ENCODE measurements around the gene SIRT7.
"Not testable (repeated sequence)": the region's sequence is repeated elsewhere in the genome, so short reads cannot be mapped to it uniquely, and the experiment has no call there.

DNA sequence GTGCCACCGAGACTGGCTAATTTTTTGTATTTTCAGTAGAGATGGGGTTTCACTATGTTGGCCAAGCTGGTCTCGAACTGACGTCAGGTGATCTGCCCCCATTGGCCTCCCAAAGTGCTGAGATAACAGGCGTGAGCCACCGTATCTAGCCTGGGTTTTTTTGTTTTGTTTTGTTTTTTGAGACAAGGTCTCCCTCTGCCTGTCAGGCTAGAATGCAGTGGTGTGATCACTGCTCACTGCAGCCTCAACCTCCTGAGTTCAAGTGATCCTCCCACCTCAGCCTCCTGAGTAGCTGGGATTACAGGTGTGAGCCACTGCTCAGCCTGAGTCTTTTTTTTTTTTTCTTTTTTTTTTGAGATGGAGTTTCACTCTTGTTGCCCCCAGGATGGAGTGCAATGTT, 35.5 kb upstream of the SIRT7 start:
- TF ChIP-seq JUN (CRISPR knock-in tag; IDR thresholded peaks at IDR 0.05); SP1 (CRISPR knock-in tag; conservative IDR thresholded peaks at IDR 0.05); TCF7 (CRISPR knock-in tag; IDR thresholded peaks at IDR 0.05; ENCODE audit: low read depth); ESRRA (CRISPR knock-in tag; IDR thresholded peaks at IDR 0.05; ENCODE audit: borderline replicate concordance); NR2C2 (CRISPR knock-in tag; IDR thresholded peaks at IDR 0.05); GABPB1 (CRISPR knock-in tag; IDR thresholded peaks at IDR 0.05): not testable (repeated sequence)
- TF ChIP-seq, protein P1, sequence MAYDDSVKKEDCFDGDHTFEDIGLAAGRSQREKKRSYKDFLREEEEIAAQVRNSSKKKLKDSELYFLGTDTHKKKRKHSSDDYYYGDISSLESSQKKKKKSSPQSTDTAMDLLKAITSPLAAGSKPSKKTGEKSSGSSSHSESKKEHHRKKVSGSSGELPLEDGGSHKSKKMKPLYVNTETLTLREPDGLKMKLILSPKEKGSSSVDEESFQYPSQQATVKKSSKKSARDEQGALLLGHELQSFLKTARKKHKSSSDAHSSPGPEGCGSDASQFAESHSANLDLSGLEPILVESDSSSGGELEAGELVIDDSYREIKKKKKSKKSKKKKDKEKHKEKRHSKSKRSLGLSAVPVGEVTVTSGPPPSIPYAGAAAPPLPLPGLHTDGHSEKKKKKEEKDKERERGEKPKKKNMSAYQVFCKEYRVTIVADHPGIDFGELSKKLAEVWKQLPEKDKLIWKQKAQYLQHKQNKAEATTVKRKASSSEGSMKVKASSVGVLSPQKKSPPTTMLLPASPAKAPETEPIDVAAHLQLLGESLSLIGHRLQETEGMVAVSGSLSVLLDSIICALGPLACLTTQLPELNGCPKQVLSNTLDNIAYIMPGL (CRISPR knock-in tag; IDR thresholded peaks at IDR 0.05): not testable (repeated sequence)
- TF ChIP-seq, protein P2, sequence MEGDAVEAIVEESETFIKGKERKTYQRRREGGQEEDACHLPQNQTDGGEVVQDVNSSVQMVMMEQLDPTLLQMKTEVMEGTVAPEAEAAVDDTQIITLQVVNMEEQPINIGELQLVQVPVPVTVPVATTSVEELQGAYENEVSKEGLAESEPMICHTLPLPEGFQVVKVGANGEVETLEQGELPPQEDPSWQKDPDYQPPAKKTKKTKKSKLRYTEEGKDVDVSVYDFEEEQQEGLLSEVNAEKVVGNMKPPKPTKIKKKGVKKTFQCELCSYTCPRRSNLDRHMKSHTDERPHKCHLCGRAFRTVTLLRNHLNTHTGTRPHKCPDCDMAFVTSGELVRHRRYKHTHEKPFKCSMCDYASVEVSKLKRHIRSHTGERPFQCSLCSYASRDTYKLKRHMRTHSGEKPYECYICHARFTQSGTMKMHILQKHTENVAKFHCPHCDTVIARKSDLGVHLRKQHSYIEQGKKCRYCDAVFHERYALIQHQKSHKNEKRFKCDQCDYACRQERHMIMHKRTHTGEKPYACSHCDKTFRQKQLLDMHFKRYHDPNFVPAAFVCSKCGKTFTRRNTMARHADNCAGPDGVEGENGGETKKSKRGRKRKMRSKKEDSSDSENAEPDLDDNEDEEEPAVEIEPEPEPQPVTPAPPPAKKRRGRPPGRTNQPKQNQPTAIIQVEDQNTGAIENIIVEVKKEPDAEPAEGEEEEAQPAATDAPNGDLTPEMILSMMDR (IDR thresholded peaks at IDR 0.05): not testable (repeated sequence)
- TF ChIP-seq, protein P3, sequence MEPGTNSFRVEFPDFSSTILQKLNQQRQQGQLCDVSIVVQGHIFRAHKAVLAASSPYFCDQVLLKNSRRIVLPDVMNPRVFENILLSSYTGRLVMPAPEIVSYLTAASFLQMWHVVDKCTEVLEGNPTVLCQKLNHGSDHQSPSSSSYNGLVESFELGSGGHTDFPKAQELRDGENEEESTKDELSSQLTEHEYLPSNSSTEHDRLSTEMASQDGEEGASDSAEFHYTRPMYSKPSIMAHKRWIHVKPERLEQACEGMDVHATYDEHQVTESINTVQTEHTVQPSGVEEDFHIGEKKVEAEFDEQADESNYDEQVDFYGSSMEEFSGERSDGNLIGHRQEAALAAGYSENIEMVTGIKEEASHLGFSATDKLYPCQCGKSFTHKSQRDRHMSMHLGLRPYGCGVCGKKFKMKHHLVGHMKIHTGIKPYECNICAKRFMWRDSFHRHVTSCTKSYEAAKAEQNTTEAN (CRISPR knock-in tag; IDR thresholded peaks at IDR 0.05): not testable (repeated sequence)
- TF ChIP-seq, protein P4, sequence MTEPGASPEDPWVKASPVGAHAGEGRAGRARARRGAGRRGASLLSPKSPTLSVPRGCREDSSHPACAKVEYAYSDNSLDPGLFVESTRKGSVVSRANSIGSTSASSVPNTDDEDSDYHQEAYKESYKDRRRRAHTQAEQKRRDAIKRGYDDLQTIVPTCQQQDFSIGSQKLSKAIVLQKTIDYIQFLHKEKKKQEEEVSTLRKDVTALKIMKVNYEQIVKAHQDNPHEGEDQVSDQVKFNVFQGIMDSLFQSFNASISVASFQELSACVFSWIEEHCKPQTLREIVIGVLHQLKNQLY (CRISPR knock-in tag; IDR thresholded peaks at IDR 0.05): not testable (repeated sequence)
- TF ChIP-seq, protein P5, sequence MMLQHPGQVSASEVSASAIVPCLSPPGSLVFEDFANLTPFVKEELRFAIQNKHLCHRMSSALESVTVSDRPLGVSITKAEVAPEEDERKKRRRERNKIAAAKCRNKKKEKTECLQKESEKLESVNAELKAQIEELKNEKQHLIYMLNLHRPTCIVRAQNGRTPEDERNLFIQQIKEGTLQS (CRISPR knock-in tag; conservative IDR thresholded peaks at IDR 0.05): not testable (repeated sequence)
